MM.1S (cell line): ENCODE results near the gene GAREM1.

ENCODE experiments used
- EZH2 ChIP-seq: fragments of 300-600 bp; sonication (generic); optimal IDR thresholded peaks from 2 replicates; pipeline ENCODE3; 2017; ENCODE audit warnings: low read depth, mild to moderate bottlenecking, antibody characterized with exemption, low read length, mixed read lengths
- TF ChIP-seq, protein P1 (sequence below): fragments of 300-600 bp; sonication (generic); IDR thresholded peaks from 2 replicates; pipeline ENCODE4 v1.5.1; 2016; ENCODE audit warnings: antibody characterized with exemption, low read length, mixed read lengths

- TF ChIP-seq, protein P1, sequence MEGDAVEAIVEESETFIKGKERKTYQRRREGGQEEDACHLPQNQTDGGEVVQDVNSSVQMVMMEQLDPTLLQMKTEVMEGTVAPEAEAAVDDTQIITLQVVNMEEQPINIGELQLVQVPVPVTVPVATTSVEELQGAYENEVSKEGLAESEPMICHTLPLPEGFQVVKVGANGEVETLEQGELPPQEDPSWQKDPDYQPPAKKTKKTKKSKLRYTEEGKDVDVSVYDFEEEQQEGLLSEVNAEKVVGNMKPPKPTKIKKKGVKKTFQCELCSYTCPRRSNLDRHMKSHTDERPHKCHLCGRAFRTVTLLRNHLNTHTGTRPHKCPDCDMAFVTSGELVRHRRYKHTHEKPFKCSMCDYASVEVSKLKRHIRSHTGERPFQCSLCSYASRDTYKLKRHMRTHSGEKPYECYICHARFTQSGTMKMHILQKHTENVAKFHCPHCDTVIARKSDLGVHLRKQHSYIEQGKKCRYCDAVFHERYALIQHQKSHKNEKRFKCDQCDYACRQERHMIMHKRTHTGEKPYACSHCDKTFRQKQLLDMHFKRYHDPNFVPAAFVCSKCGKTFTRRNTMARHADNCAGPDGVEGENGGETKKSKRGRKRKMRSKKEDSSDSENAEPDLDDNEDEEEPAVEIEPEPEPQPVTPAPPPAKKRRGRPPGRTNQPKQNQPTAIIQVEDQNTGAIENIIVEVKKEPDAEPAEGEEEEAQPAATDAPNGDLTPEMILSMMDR: peak; percentile 46
- TF ChIP-seq EZH2: no peak
Measured at GRCh38 chr18:32470714-32471633, at the start of gene GAREM1.
